Cardiac fibroblast (primary cell): ENCODE measurements around the gene GPR161.
"Not testable (repeated sequence)": the region's sequence is repeated elsewhere in the genome, so short reads cannot be mapped to it uniquely, and the experiment has no call there.

Experiments used
- DNase-seq, 2 donors: peaks; one replicate each; pipeline versions ENCODE4 v3.0.0 to v3.0.0-alpha.2; 2010; ENCODE audit warnings: low read depth in 2 of 2
- H3K4me3 ChIP-seq, 2 donors: replicated peaks in 1 of 2; 1 replicate in 1 of 2; 2 replicates in 1 of 2; pipeline ENCODE4 v1.5.1; 2011; ENCODE audit warnings: low read depth in 2 of 2, low read length in 2 of 2, mild to moderate bottlenecking in 2 of 2, moderate library complexity in 1 of 2
- TF ChIP-seq, protein P1 (sequence below): IDR thresholded peaks from one replicate; pipeline ENCODE4 v1.5.1; 2011; ENCODE audit warnings: low read depth, mild to moderate bottlenecking, low read length, inconsistent platforms

The GPR161 gene

DNA sequence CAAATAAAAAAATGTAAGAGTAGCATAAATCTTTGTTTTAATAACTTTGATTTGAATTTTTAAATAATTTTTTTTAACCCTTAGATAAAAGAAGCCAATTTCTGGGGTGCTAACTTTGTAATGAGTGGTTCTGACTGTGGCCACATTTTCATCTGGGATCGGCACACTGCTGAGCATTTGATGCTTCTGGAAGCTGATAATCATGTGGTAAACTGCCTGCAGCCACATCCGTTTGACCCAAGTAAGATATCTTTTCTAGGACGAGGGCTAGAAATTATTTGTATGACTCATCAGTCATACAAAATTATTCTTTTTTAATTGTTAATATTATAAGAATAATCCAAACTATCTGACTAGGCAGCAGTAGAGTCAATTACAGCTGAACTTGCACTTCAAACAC lies 71.2 kb downstream of the GPR161 start:
- no peak overlapping the region for H3K4me3 ChIP-seq
- TF ChIP-seq, protein P1, sequence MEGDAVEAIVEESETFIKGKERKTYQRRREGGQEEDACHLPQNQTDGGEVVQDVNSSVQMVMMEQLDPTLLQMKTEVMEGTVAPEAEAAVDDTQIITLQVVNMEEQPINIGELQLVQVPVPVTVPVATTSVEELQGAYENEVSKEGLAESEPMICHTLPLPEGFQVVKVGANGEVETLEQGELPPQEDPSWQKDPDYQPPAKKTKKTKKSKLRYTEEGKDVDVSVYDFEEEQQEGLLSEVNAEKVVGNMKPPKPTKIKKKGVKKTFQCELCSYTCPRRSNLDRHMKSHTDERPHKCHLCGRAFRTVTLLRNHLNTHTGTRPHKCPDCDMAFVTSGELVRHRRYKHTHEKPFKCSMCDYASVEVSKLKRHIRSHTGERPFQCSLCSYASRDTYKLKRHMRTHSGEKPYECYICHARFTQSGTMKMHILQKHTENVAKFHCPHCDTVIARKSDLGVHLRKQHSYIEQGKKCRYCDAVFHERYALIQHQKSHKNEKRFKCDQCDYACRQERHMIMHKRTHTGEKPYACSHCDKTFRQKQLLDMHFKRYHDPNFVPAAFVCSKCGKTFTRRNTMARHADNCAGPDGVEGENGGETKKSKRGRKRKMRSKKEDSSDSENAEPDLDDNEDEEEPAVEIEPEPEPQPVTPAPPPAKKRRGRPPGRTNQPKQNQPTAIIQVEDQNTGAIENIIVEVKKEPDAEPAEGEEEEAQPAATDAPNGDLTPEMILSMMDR = no peak
- DNase-seq = no peak

DNA sequence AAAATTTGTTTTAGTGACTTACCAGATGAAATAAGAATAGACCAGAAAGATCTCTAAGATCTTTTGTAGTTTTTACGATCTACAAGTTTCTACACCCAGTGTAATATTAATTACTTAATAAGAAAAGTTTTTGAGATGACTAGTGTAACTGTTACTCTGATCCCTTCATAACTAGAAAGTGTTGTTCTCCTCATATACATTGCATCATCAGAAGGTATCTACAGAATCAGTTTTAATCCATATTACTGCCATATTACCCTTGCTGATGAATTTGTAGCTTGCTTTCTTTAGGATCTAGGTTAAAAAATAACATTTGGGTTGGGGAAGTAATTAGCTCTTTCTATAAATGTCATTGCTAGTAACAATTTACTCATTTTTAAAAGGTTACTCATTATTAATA lies 72.5 kb downstream of the GPR161 start:
- TF ChIP-seq, protein P1 = no peak

DNA sequence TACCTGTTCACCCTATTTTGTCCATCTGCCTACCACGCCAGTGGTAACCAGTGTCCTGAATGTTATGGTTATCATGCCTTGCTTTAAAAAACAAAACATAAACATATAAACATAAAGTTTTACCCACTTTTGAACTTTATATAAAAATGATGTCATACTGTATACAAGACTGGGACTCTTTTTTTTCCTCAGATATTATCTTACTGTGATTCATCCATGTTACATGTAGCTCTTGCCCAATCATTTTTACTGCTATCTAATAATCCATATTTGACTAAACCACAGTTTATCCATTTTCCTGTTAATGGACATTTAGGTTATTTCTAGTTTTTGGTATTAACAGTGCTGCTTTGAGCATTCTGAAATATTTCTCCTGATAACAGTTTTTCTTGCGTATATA lies 78.8 kb downstream of the GPR161 start:
- TF ChIP-seq, protein P1 = no peak
- DNase-seq = peak; percentile 15 to 48
- H3K4me3 ChIP-seq = no peak overlapping the region

More for the DNA sequence above, 72.5 kb downstream of the GPR161 start:
- H3K4me3 ChIP-seq = no peak overlapping the region
- DNase-seq = no peak

DNA sequence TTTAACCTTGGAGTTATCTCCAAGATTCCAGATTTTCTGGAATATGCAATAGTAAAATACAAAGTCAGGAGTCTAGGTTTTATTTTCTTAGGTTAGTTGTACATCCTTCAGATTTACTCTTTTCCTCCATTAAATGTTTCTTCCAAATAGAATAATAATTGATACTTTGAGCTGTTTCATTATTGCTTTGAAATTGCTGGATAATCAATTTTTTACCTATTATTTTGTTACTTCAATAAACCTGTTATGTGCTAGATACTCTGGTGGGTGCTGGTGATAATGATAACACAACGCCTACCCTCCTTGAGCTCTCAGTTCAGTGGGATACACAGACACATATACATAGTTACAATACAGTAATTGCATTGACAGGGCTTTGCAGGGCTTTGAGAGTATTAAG lies 79.4 kb downstream of the GPR161 start:
- TF ChIP-seq, protein P1 = no peak
- no peak overlapping the region for H3K4me3 ChIP-seq
- no peak for DNase-seq

DNA sequence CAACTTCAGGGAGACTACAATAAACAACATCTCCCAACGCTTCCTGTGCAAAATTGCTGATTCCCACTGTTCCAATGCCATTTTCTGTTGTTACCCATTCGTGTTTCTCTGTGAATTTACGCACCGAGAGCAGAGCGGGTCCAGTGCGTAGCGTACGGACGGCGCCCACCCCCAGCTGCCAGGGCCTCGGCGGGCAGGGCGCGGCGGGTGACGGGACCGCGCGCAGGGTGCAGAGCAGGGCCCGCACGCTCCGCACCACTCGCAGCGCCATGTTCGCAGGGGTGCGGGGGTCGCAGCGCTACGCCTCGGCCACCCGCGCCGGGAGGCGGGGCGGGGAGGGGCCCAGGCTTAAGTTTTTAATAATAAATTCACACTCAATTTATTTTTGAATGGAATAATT lies 80.6 kb downstream of the GPR161 start:
- H3K4me3 ChIP-seq, DNase-seq: not testable (repeated sequence)

DNA sequence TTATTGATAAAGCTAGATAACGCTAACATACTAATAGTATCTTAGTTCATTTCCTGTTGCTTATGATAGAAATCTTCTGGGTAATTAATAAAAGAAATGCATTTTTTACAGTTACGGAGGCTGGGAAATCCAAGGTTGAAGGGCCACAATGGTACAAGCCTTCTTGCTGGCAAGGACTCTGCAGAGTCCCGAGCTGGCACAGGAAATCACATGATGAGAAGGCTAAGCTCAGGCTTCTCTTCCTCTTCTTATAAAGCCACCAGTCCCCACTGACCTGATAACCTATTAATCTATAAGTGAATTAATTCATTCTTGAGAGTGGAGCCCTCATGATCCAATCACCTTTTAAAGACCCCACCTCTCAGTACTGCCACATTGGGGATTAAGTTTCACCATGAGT lies 82.6 kb downstream of the GPR161 start:
- H3K4me3 ChIP-seq = no peak overlapping the region
- TF ChIP-seq, protein P1 = no peak
- DNase-seq = no peak

DNA sequence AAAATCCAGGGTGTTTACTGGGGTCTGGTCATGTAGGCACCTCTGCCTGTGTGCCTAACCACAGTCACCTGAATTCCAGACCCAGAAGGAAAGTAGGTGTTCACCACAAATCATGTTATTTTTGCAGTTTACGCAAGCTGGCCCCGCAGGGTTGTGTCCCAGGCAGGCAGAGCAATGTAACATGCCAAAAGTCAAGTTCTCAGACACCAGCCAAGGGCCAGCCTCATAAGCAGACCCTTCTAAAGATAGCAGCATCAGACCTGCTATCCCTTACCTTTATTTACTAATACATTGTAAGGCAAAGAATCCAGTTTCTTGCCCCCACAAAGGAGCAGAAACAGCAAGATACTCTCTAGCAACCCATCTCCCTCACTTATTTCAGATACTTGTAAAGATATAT lies 83.0 kb downstream of the GPR161 start:
- TF ChIP-seq, protein P1 = no peak

More for the DNA sequence above, 83.0 kb downstream of the GPR161 start:
- no peak for DNase-seq
- no peak overlapping the region for H3K4me3 ChIP-seq
